Tibial nerve (tissue), 4 donors: ENCODE measurements around the gene ELAVL1. TPM values are rescaled to one million over a fixed set of nuclear protein-coding genes. Genes with fewer than 3 reads are reported as not detected.
"Not testable (repeated sequence)": the region's sequence is repeated elsewhere in the genome, so short reads cannot be mapped to it uniquely, and the experiment has no call there.

Experiments used
- DNase-seq, 2 donors: peaks; one replicate each; pipeline ENCODE4 v3.0.0-alpha.2; 2019; ENCODE audit warnings: low spot score in 2 of 2
- H3K27ac ChIP-seq, 4 donors: fragments of 200-600 bp; sonication (generic) in 3 of 4; one replicate each; pipeline ENCODE4 v1.5.1; 2017 to 2019; ENCODE audit warnings: mild to moderate bottlenecking in 1 of 4
- H3K27me3 ChIP-seq, 2 donors: fragments of 200-600 bp; sonication (generic) in 1 of 2; one replicate each; pipeline versions ENCODE4 v1.5.1 to v1.6.0; 2017 to 2019
- H3K36me3 ChIP-seq, 3 donors: fragments of 200-600 bp; sonication (generic); one replicate each; pipeline ENCODE4 v1.5.1; 2018 to 2019
- H3K4me1 ChIP-seq, 4 donors: fragments of 200-600 bp; sonication (generic) in 3 of 4; one replicate each; pipeline ENCODE4 v1.5.1; 2017 to 2019
- H3K4me3 ChIP-seq, 4 donors: fragments of 200-600 bp; sonication (generic) in 3 of 4; one replicate each; pipeline ENCODE4 v1.5.1; 2017 to 2019; ENCODE audit warnings: mild to moderate bottlenecking in 1 of 4, moderate library complexity in 1 of 4
- H3K9me3 ChIP-seq, 4 donors: fragments of 200-600 bp; sonication (generic) in 3 of 4; one replicate each; pipeline ENCODE4 v1.5.1; 2017 to 2019
- EP300 ChIP-seq, 2 donors: sonication (generic); formaldehyde crosslinking; IDR thresholded peaks; one replicate each; pipeline ENCODE4 v1.6.1; 2017; ENCODE audit warnings: antibody characterized with exemption in 2 of 2, mild to moderate bottlenecking in 1 of 2
- POLR2A ChIP-seq, 2 donors: fragments of 450-650 bp; IDR thresholded peaks; one replicate each; pipeline ENCODE4 v1.6.1; 2017; ENCODE audit warnings: antibody characterized with exemption in 2 of 2, mild to moderate bottlenecking in 2 of 2, moderate library complexity in 2 of 2
- WGBS, 2 donors: methylation state at CpG; one replicate each; pipeline ENCODE4 v1.1.5; 2018; 5-methylcytosine and 5-hydroxymethylcytosine counted together
- total RNA-seq, 4 donors: library from RNA; depleted of rRNA; stranded (reverse); fragments of >200 nt; gene quantifications; one replicate each; pipeline ENCODE4 v1.1.0, GENCODE V29; 2016
- TF ChIP-seq, protein P1 (sequence below), 5 experiments: fragments of 200-600 bp in 3 of 5; fragments of 450-650 bp in 2 of 5; sonication (generic) in 3 of 5; IDR thresholded peaks; one replicate each; pipeline ENCODE4 v1.5.1; 2016 to 2019; ENCODE audit warnings: antibody characterized with exemption in 5 of 5, mild to moderate bottlenecking in 3 of 5, moderate library complexity in 2 of 5

ELAVL1 gene
- total RNA-seq, 4 donors from 2014 or later: 25.8 to 36.4 (median 27.7) TPM

GRCh38 chr19:8038815-8039214, 33.4 kb upstream of the ELAVL1 start:
- Histone ChIP-seq H3K27me3 (no peaks in the 10 kb centered on the region), H3K9me3 (no peaks in the 10 kb centered on the region), H3K36me3 (no peaks in the 10 kb centered on the region), H3K4me1 (no peaks in the 10 kb centered on the region), H3K4me3 (no peak overlapping the region), H3K27ac (no peak overlapping the region)
- 76 to 87% methylated on average over 6 of the region's 6 CpGs for WGBS, 2 donors
- no peak for DNase-seq
- TF ChIP-seq EP300 (IDR thresholded peaks at IDR 0.05) (no peak), POLR2A (IDR thresholded peaks at IDR 0.05) (no peak)
- TF ChIP-seq, protein P1, sequence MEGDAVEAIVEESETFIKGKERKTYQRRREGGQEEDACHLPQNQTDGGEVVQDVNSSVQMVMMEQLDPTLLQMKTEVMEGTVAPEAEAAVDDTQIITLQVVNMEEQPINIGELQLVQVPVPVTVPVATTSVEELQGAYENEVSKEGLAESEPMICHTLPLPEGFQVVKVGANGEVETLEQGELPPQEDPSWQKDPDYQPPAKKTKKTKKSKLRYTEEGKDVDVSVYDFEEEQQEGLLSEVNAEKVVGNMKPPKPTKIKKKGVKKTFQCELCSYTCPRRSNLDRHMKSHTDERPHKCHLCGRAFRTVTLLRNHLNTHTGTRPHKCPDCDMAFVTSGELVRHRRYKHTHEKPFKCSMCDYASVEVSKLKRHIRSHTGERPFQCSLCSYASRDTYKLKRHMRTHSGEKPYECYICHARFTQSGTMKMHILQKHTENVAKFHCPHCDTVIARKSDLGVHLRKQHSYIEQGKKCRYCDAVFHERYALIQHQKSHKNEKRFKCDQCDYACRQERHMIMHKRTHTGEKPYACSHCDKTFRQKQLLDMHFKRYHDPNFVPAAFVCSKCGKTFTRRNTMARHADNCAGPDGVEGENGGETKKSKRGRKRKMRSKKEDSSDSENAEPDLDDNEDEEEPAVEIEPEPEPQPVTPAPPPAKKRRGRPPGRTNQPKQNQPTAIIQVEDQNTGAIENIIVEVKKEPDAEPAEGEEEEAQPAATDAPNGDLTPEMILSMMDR (IDR thresholded peaks at IDR 0.05): no peak

DNA sequence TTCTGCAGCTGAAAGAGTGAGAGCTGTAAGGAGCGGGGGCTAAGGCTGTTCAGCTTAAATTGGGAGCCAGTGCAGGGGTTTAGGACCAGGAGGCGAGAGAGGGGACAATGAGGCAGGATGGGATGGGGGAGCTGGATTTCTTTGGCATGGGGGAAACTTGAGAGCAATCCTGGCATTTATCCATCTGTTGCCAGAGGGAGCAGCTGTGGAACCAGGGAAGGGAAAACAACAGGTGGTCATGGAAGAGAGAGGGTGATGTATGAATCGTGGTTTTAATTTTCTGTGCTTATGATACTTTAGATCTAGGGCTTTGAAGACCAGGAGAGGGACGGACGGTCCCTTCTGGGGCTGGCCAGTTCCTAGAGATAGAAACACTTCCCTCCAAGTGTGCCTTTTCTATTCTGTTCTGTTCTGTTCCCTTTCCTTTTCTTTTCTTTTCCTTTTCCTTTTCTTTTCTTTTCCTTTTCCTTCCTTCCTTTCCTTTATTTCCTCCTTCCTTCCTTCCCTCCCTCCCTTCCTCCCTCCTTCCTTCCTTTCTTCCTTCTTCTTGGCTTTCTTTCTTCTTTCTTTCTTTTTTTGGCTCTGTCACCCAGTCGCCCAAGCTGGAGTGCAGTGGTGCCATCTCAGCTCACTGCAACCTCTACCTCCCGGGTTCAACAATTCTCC, 31.1 kb upstream of the ELAVL1 start:
- DNase-seq: no peak
- H3K4me3 ChIP-seq: no peak overlapping the region
- H3K27me3 ChIP-seq: no peaks in the 10 kb centered on the region
- H3K4me1 ChIP-seq: no peaks in the 10 kb centered on the region
- H3K27ac ChIP-seq: no peak overlapping the region
- WGBS, 2 donors: 74 to 81% methylated on average over 7 of the region's 7 CpGs
- no peaks in the 10 kb centered on the region for H3K9me3 ChIP-seq
- H3K36me3 ChIP-seq: no peaks in the 10 kb centered on the region
- no peak for TF ChIP-seq POLR2A (IDR thresholded peaks at IDR 0.05)
- TF ChIP-seq, protein P1 (IDR thresholded peaks at IDR 0.05): no peak
- no peak for TF ChIP-seq EP300 (IDR thresholded peaks at IDR 0.05)

DNA sequence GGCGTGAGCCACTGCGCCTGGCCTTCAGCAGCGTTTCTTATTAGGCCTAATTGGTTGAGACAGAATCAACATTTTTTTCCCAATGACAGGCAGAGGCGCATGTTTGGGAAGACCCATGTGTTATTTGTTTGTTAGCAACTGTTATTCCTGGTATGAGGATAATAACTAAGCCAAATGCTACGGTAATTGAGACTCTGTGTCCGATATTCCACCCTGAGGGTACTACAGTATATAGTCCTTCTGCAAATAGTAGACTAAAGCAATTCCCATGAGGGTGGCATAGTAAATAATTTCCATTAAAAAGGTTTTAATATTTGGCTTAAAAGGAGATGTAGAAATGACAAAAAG, 28.7 kb upstream of the ELAVL1 start:
- peaks cover 0 to 6% (median 0%) of the 10 kb centered on the region in 4 donors for H3K4me1 ChIP-seq
- no peaks in the 10 kb centered on the region for H3K27me3 ChIP-seq
- no peaks in the 10 kb centered on the region for H3K9me3 ChIP-seq
- no peak for TF ChIP-seq POLR2A (IDR thresholded peaks at IDR 0.05)
- no peak for TF ChIP-seq EP300 (IDR thresholded peaks at IDR 0.05)
- TF ChIP-seq, protein P1 (IDR thresholded peaks at IDR 0.05): no peak
- no peak overlapping the region for H3K27ac ChIP-seq
- H3K4me3 ChIP-seq: no peak overlapping the region
- no peak for DNase-seq
- no peaks in the 10 kb centered on the region for H3K36me3 ChIP-seq
- WGBS, 2 donors: 84 to 89% methylated on average over 6 of the region's 6 CpGs

DNA sequence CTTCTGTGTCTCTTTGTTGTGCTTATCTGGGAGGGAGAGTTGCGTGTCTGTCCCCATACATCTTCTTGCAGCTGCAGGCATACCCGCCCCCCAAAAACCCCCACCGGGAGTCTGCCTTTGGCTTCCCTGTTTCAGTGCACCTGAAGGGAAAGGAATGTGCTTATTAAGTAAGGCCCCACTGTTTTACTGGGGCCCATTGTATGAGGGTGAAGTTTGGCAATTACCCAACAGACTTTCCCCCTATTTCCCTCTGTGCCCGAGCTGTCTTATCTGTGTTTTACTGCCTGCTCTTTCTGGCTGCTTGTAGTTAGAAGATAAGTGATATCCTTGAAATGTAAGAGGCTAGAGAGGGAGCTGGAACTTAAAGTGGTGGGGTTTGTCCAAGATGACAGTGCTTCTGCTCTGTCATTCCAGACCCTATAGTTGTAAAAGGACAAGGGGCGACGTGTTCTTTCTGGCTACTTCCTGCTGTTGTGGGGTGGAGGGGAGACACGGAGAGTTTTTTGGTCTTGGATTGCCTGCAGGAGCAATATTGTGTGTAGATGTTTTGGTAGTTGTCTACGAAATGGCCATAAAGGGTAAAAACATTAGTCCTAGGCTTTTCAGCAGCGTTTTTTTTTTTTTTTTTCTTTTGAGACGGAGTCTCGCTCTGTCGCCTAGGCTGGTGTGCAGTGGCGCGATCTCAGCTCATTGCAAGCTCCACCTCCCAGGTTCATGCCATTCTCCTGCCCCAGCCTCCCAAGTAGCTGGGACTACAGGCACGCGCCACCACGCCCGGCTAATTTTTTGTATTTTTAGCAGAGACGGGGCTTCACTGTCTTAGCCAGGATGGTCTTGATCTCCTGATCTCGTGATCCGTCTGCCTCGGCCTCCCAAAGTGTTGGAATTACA, 28.1 kb upstream of the ELAVL1 start:
- not testable (repeated sequence) for H3K4me3 ChIP-seq, DNase-seq, H3K27me3 ChIP-seq, H3K9me3 ChIP-seq, H3K27ac ChIP-seq, H3K36me3 ChIP-seq
- H3K4me1 ChIP-seq: peaks cover 0 to 12% (median 0%) of the 10 kb centered on the region in 4 donors
- WGBS, 2 donors: 61 to 71% methylated on average over 22 of the region's 22 CpGs

DNA sequence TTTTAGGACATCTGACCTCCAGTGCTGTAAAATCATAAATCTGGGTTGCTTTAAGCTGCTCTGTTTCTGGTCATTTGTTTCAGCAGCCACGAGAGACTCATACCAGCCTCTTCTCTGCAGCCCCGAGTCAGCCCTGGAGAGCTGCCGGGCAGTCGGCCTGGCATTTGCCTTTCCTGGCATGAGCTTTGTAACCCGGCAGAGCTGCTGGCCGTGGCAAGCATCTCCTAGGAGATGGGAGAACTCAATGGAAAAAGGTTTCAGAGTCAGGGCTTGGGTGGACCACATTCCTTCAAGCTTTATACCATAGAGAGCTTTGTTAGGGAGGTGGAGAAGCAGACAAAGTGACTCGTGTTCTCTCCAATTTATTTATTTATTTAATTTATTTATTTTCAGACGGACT, 25.5 kb upstream of the ELAVL1 start:
- 26 to 44% methylated on average over 8 of the region's 8 CpGs for WGBS, 2 donors
- H3K27ac ChIP-seq: no peak overlapping the region
- TF ChIP-seq POLR2A (IDR thresholded peaks at IDR 0.05) (no peak), EP300 (IDR thresholded peaks at IDR 0.05) (no peak)
- TF ChIP-seq, protein P1 (IDR thresholded peaks at IDR 0.05): no peak
- H3K4me1 ChIP-seq: peaks cover 0 to 16% (median 0%) of the 10 kb centered on the region in 4 donors
- no peaks in the 10 kb centered on the region for H3K9me3 ChIP-seq
- DNase-seq: no peak
- H3K36me3 ChIP-seq: no peaks in the 10 kb centered on the region
- H3K4me3 ChIP-seq: no peak overlapping the region
- no peaks in the 10 kb centered on the region for H3K27me3 ChIP-seq
